Measurements from ENCODE around the gene LBH. TPM values are rescaled to one million over a fixed set of nuclear protein-coding genes. Genes with fewer than 3 reads are reported as not detected.

LBH gene
- total RNA-seq, 4 donors from 2014 or later, result 13.4 to 72.0 (median 42.6) TPM

DNA sequence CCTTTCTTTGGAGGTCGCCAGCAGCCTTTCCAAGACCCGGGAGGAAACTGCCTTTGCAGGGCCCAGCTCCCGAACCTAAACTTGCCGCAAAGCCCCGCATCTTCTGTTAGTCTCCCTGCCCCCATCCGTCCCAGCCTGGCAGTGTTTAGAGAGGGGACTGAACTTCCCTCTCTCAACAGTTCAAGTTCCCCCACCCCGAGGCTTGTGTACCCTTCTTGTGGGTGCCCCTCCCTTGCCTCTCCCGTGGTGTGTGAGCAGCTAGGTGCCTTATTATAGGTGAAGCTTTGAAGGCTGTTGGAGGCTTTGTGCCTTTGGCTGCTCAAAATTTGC, 1.4 kb downstream of the LBH start:
- intact Hi-C loops (cut with DNase I; ENCODE audit: low total_unique reads), result no loop called here
- WGBS, 2 donors, result 3 to 8% methylated on average over 8 of the region's 8 CpGs
- no peak for DNase-seq (ENCODE audit: low spot score in 2 of 2)
- TF ChIP-seq CTCF (IDR thresholded peaks at IDR 0.05), result no peak
- no peak for TF ChIP-seq POLR2A (IDR thresholded peaks at IDR 0.05)
- peak overlapping the region; percentile 57 for H3K4me3 ChIP-seq (ENCODE audit: low read depth, poor library complexity, severe bottlenecking)

GRCh38 chr2:30233271-30234009, 2.1 kb downstream of the LBH start:
- intact Hi-C loops (cut with DNase I; ENCODE audit: low total_unique reads), result no loop called here
- DNase-seq (ENCODE audit: low spot score in 2 of 2), result peak in 1 of 2 donors; percentile 62
- no peak for TF ChIP-seq POLR2A (IDR thresholded peaks at IDR 0.05)
- TF ChIP-seq CTCF (IDR thresholded peaks at IDR 0.05), result no peak
- peak overlapping the region; percentile 57 for H3K4me3 ChIP-seq (ENCODE audit: low read depth, poor library complexity, severe bottlenecking)
- 67 to 68% methylated on average over 4 of the region's 4 CpGs for WGBS, 2 donors

DNA sequence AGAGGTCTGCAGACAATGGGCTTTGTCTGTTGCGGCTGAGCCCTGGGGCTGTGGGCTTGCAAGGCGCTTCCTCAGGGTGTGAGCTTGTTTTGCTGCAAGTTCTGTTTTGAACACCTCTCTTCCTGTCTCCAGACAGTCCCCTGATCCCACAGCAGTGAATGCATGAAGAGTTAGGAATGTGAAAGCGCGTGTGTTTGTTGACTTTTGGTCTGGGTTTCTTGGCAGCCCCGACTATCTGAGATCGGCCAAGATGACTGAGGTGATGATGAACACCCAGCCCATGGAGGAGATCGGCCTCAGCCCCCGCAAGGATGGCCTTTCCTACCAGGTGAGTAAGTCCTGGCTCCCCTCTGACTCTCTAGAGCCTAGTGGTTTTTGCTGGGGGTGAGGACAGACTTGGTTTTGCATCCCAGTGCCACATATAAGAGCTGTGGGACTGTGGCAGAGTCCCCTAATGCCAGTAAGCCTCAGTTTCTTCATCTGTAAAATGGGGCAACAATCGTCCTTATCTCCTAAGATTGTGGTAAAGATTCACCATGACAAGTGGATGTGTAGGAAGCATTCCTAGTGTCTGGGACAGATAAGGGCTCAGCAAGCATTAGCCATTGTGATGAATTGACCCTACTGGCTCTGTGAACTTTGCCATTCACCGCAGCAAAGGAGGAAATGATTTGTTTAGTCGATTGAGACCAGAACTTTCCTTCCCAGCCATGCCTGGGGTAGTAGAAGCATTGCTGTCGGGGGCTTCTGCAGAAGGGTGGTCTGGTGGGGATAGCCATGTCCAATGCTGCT, 3.0 kb downstream of the LBH start:
- DNase-seq (ENCODE audit: low spot score in 2 of 2), result peak in 1 of 2 donors; percentile 48
- no peak overlapping the region for H3K4me3 ChIP-seq (ENCODE audit: low read depth, poor library complexity, severe bottlenecking)
- 53 to 62% methylated on average over 12 of the region's 12 CpGs for WGBS, 2 donors
- intact Hi-C loops (cut with DNase I; ENCODE audit: low total_unique reads), result no loop called here
- no peak for TF ChIP-seq POLR2A (IDR thresholded peaks at IDR 0.05)

GRCh38 chr2:30235008-30235655, 3.8 kb downstream of the LBH start:
- intact Hi-C loops (cut with DNase I; ENCODE audit: low total_unique reads), result no loop called here

GRCh38 chr2:30235859-30236535, 4.7 kb downstream of the LBH start:
- no peak for TF ChIP-seq CTCF (IDR thresholded peaks at IDR 0.05)
- TF ChIP-seq POLR2A (IDR thresholded peaks at IDR 0.05), result no peak
- WGBS, 2 donors, result 89 to 95% methylated on average over 4 of the region's 4 CpGs
- DNase-seq (ENCODE audit: low spot score in 2 of 2), result peak in 1 of 2 donors; percentile 42
- no peak overlapping the region for H3K4me3 ChIP-seq (ENCODE audit: low read depth, poor library complexity, severe bottlenecking)
- intact Hi-C loops (cut with DNase I; ENCODE audit: low total_unique reads), result no loop called here

More at GRCh38 chr2:30235008-30235655, 3.8 kb downstream of the LBH start:
- no peak overlapping the region for H3K4me3 ChIP-seq (ENCODE audit: low read depth, poor library complexity, severe bottlenecking)
- peak in 1 of 2 donors; percentile 81 for DNase-seq (ENCODE audit: low spot score in 2 of 2)
- WGBS, 2 donors, result 90 to 99% methylated on average over 6 of the region's 6 CpGs
- TF ChIP-seq POLR2A (IDR thresholded peaks at IDR 0.05) (no peak), CTCF (IDR thresholded peaks at IDR 0.05) (no peak)

Data from lower leg skin (tissue), 4 donors.